Smooth muscle cell (in vitro differentiated cells): ENCODE results near the gene ZNF292. TPM values are rescaled to one million over a fixed set of nuclear protein-coding genes. Genes with fewer than 3 reads are reported as not detected.
"Not testable (repeated sequence)": the region's sequence is repeated elsewhere in the genome, so short reads cannot be mapped to it uniquely, and the experiment has no call there.

Source experiments
- DNase-seq: peaks from one replicate; lab custom pipeline; 2025; ENCODE audit not compliant: unreplicated experiment; lab: John Stamatoyannopoulos, UW
- H2AFZ ChIP-seq: fragments of 200-600 bp; sonication (generic); 2 replicates; pipeline ENCODE4 v1.6.0; 2016; ENCODE audit warnings: antibody characterized with exemption, low read depth, mild to moderate bottlenecking
- H3F3A ChIP-seq: fragments of 200-600 bp; sonication (generic); 2 replicates; pipeline ENCODE4 v1.6.0; 2017; ENCODE audit warnings: antibody characterized with exemption, low read depth
- H3K27ac ChIP-seq: fragments of 200-600 bp; sonication (generic); 2 replicates; pipeline ENCODE4 v1.5.1; 2016; ENCODE audit warnings: low read depth, mild to moderate bottlenecking
- H3K27me3 ChIP-seq: fragments of 200-600 bp; sonication (generic); 2 replicates; pipeline ENCODE4 v1.6.1; 2016; ENCODE audit warnings: low read depth, mild to moderate bottlenecking
- H3K36me3 ChIP-seq: fragments of 200-600 bp; sonication (generic); 2 replicates; pipeline ENCODE4 v1.5.1; 2016; ENCODE audit warnings: low read depth
- H3K4me1 ChIP-seq: fragments of 200-600 bp; sonication (generic); 2 replicates; pipeline ENCODE4 v1.5.1; 2016; ENCODE audit warnings: low read depth
- H3K4me2 ChIP-seq: fragments of 200-600 bp; sonication (generic); 2 replicates; pipeline ENCODE4 v1.6.0; 2016; ENCODE audit warnings: mild to moderate bottlenecking
- H3K4me3 ChIP-seq: fragments of 200-600 bp; sonication (generic); 2 replicates; pipeline ENCODE4 v1.5.1; 2016; ENCODE audit warnings: mild to moderate bottlenecking
- H3K79me2 ChIP-seq: fragments of 200-600 bp; sonication (generic); 2 replicates; pipeline ENCODE4 v1.6.0; 2016; ENCODE audit warnings: low read depth, mild to moderate bottlenecking
- H3K9ac ChIP-seq: fragments of 200-600 bp; sonication (generic); 2 replicates; pipeline ENCODE4 v1.6.0; 2016; ENCODE audit warnings: low read depth
- H3K9me3 ChIP-seq: fragments of 200-600 bp; sonication (generic); replicated peaks from 2 replicates; pipeline ENCODE4 v1.5.1; 2016; ENCODE audit warnings: low read depth
- H4K20me1 ChIP-seq: fragments of 200-600 bp; sonication (generic); 2 replicates; pipeline ENCODE4 v1.6.0; 2016; ENCODE audit warnings: low read depth
- WGBS: methylation state at CpG from one replicate; pipeline ENCODE4 v1.1.7; 2016; ENCODE audit warnings: low lambda C conversion rate; 5-methylcytosine and 5-hydroxymethylcytosine counted together
- polyA plus RNA-seq: library from polyadenylated mRNA; unstranded; fragments of >200 nt; fragmentation: Nextera tagmentation; extraction: Ambion mirVana; gene quantifications from 2 replicates; pipeline ENCODE4 v1.2.1, GENCODE V29; 2016
- total RNA-seq: library from RNA; depleted of rRNA; stranded (reverse); fragments of >200 nt; gene quantifications from 2 replicates; pipeline ENCODE4 v1.2.3, GENCODE V29; 2014
- TF ChIP-seq, protein P1 (sequence below): fragments of 200-600 bp; sonication (generic); IDR thresholded peaks from 2 replicates; pipeline ENCODE4 v1.5.1; 2017; ENCODE audit warnings: borderline replicate concordance, mild to moderate bottlenecking, antibody characterized with exemption; ENCODE audit not compliant: insufficient read depth, poor library complexity, severe bottlenecking

Gene ZNF292
- total and polyA plus RNA-seq, 2 experiments from 2014 or later, result 29.4 to 50.3 TPM

DNA sequence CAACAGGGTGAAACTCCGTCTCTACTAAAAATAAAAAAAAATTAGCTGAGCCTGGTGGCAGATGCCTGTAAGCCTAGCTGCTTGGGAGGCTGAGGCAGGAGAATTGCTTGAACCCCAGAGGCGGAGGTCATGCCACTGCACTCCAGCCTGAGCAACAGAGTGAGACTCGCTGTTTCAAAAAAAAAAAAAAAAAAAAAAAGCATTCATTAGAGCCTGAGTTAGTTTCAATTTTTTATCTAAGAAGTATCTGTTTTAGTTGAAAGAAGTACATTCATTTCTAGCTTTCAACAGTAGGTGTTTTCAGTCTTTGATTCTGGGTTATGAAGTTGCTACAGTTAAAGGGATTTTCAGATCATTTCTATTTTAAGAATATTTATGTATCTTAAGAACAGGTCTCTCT lies 42.2 kb downstream of the ZNF292 start:
- Histone ChIP-seq H3K4me1 (no peaks in the 10 kb centered on the region), H3K4me2 (no peak overlapping the region), H3K27ac (no peak overlapping the region), H3K9me3 (no peaks in the 10 kb centered on the region), H2AFZ (no peak overlapping the region), H3K27me3 (no peaks in the 10 kb centered on the region), H3K36me3 (peaks cover 3% of the 10 kb centered on the region), H3K9ac (no peak overlapping the region), H3K4me3 (no peak overlapping the region), H3F3A (peaks cover 4% of the 10 kb centered on the region), H4K20me1 (peaks cover 100% of the 10 kb centered on the region), H3K79me2 (peaks cover 100% of the 10 kb centered on the region)
- TF ChIP-seq, protein P1, sequence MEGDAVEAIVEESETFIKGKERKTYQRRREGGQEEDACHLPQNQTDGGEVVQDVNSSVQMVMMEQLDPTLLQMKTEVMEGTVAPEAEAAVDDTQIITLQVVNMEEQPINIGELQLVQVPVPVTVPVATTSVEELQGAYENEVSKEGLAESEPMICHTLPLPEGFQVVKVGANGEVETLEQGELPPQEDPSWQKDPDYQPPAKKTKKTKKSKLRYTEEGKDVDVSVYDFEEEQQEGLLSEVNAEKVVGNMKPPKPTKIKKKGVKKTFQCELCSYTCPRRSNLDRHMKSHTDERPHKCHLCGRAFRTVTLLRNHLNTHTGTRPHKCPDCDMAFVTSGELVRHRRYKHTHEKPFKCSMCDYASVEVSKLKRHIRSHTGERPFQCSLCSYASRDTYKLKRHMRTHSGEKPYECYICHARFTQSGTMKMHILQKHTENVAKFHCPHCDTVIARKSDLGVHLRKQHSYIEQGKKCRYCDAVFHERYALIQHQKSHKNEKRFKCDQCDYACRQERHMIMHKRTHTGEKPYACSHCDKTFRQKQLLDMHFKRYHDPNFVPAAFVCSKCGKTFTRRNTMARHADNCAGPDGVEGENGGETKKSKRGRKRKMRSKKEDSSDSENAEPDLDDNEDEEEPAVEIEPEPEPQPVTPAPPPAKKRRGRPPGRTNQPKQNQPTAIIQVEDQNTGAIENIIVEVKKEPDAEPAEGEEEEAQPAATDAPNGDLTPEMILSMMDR, result no peak
- WGBS, result 93% methylated on average over 3 of the region's 3 CpGs
- no peak for DNase-seq

DNA sequence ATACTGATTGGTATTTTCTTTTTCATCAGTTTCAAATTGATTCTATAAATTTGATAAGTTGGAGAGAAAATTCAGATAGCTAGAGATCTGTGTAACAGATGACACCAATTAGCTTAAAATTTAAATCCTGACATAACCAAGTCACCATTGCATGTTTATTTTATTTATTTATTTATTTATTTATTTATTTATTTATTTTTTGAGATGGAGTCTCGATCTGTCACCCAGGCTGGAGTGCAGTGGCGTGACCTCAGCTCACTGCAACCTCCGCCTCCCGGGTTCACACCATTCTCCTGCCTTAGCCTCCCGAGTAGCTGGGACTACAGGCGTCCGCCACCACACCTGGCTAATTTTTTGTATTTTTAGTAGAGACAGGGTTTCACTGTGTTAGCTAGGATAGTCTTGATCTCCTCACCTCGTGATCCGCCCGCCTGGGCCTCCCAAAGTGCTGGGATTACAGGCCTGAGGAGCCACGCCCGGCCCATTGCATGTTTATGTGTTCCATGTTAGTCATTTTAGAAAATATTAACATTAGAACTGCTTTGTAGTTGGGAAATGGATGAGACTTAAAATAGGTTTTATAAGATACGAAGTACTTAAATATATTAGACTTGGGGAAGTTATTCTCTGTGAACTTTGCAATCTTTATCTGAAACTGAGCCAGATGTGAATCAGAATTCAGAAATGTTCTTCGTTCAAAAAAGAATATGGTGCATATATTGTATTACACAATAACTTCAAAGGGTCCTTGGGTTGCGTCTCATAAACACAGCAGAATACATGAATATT lies 42.9 kb downstream of the ZNF292 start:
- H3K79me2 ChIP-seq, result peaks cover 100% of the 10 kb centered on the region
- not testable (repeated sequence) for H2AFZ ChIP-seq, H3K4me2 ChIP-seq, H3F3A ChIP-seq, H3K27me3 ChIP-seq, H3K4me1 ChIP-seq, H3K27ac ChIP-seq, DNase-seq, H3K4me3 ChIP-seq, H3K9me3 ChIP-seq, H3K36me3 ChIP-seq, H3K9ac ChIP-seq
- H4K20me1 ChIP-seq, result peaks cover 100% of the 10 kb centered on the region
- WGBS, result 96% methylated on average over 15 of the region's 15 CpGs

DNA sequence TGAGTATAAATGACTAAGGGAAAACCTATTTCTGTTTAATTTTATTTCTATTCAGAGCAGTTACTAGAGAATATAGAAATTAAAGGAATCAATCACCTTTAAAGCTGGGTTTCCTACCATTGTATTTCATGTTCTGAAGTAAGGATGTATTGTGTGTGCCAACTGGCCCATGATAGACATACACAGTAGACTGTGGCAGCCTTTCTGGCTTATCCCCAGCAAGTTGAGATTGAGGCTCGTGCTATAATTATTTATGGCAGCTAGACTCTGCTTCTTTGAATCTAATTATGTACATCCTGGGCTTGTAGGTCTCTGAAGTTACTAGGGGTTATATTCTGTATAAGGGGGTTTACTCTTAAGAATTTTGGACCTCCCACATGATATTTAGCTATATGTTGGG lies 44.4 kb downstream of the ZNF292 start:
- Histone ChIP-seq H3F3A (peaks cover 4% of the 10 kb centered on the region), H3K9me3 (no peaks in the 10 kb centered on the region), H3K79me2 (peaks cover 99% of the 10 kb centered on the region), H3K27me3 (no peaks in the 10 kb centered on the region), H4K20me1 (peaks cover 100% of the 10 kb centered on the region), H2AFZ (no peak overlapping the region), H3K9ac (no peak overlapping the region), H3K4me3 (no peak overlapping the region), H3K27ac (no peak overlapping the region), H3K4me2 (no peak overlapping the region), H3K4me1 (no peaks in the 10 kb centered on the region), H3K36me3 (peaks cover 3% of the 10 kb centered on the region)
- no peak for DNase-seq
- 100% methylated on average over 1 of the region's 1 CpG for WGBS
- TF ChIP-seq, protein P1, result no peak

DNA sequence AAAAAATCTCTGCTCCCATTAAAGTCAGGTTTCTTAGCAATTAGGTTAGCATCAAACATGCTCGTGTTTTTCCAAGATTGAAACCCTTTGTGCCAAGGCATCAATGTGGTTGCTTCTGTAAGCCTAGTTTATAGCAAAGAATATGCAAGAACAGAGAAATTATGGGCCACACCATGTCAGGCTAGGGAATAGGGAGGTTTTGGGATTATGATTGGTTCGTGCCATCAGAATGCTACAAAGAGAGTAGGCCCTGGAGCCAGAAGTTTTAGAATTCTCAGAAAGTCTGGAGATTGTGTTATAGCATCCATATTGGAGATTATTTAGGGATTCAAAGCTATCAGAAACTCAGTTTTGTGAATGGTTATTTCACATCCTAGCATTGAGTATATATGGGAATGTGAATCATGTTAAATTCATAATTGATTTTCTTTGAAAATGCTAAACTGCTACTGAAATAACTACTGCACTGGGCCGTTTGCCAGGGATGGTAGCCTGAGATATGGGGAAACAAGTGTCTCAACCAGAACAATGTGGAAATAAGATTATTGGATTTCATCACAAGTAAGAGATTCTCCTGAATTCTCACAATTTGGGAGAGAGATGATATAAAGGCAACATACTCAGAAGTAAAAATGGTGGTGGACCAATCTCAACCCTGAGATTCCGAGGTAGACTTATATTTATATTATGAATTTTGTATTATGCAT lies 45.3 kb downstream of the ZNF292 start:
- 93% methylated on average over 4 of the region's 4 CpGs for WGBS
- DNase-seq, result no peak
- Histone ChIP-seq H3K9ac (no peak overlapping the region), H3F3A (no peaks in the 10 kb centered on the region), H3K4me2 (no peak overlapping the region), H3K4me1 (no peaks in the 10 kb centered on the region), H3K79me2 (peaks cover 99% of the 10 kb centered on the region), H3K36me3 (peaks cover 3% of the 10 kb centered on the region), H3K4me3 (no peak overlapping the region), H3K27me3 (no peaks in the 10 kb centered on the region), H4K20me1 (peaks cover 100% of the 10 kb centered on the region), H3K27ac (no peak overlapping the region), H3K9me3 (no peaks in the 10 kb centered on the region), H2AFZ (no peak overlapping the region)
- TF ChIP-seq, protein P1, result no peak
